ENCODE measurements around the gene SAMHD1. TPM values are rescaled to one million over a fixed set of nuclear protein-coding genes. Genes with fewer than 3 reads are reported as not detected.

The SAMHD1 gene
- total and polyA plus RNA-seq, 9 of the 15 experiments (the other 6 are each of a cell fraction or from before 2014, with no cell fraction given) = 6.8 to 20.4 (median 14.8) TPM

- no peak for TF ChIP-seq ZNF347 (CRISPR knock-in tag; IDR thresholded peaks at IDR 0.05; ENCODE audit: low read depth)
- no peak for TF ChIP-seq TGIF2 (CRISPR knock-in tag; IDR thresholded peaks at IDR 0.05)
- TF ChIP-seq HEY1 (CRISPR knock-in tag; IDR thresholded peaks at IDR 0.05; ENCODE audit: borderline replicate concordance) = no peak
- peak; percentile 86 for TF ChIP-seq EP300 (IDR thresholded peaks at IDR 0.05; ENCODE audit: low read length)
- TF ChIP-seq ZEB2 (IDR thresholded peaks at IDR 0.05) = peak; percentile 36; the same call in 1 of the 2 replicates
- TF ChIP-seq MEIS2 (IDR thresholded peaks at IDR 0.05; ENCODE audit: partially characterized antibody) = peak; percentile 64
- TF ChIP-seq ZNF780A (CRISPR knock-in tag; IDR thresholded peaks at IDR 0.05) = no peak
- peak; percentile 99 for TF ChIP-seq ADNP (tag; IDR thresholded peaks at IDR 0.05)
- TF ChIP-seq HDAC6 (IDR thresholded peaks at IDR 0.05; ENCODE audit: low read depth, low read length) = no peak
- no peak for TF ChIP-seq ZNF354B (CRISPR knock-in tag; IDR thresholded peaks at IDR 0.05)
- TF ChIP-seq RHOXF2B (CRISPR knock-in tag; conservative IDR thresholded peaks at IDR 0.05) = no peak
- no peak; the same call in 1 of the 2 replicates for TF ChIP-seq NBN (IDR thresholded peaks at IDR 0.05; ENCODE audit: low read depth)
- TF ChIP-seq ZNF717 (CRISPR knock-in tag; IDR thresholded peaks at IDR 0.05) = no peak
- TF ChIP-seq FOSL1 (tag; conservative IDR thresholded peaks at IDR 0.05) = peak; percentile 74
- 0 out of 2 replicates have a peak, but pooled peaks have one; percentile 20 for TF ChIP-seq HDAC2 (IDR thresholded peaks at IDR 0.05)
- peak; percentile 84 for TF ChIP-seq CTBP1 (IDR thresholded peaks at IDR 0.05; ENCODE audit: borderline replicate concordance)
- no peak for TF ChIP-seq HCFC1 (IDR thresholded peaks at IDR 0.05; ENCODE audit: low read depth, low read length)
- 0 out of 2 replicates have a peak, but pooled peaks have one; percentile 34 for TF ChIP-seq ZNF175 (CRISPR knock-in tag; IDR thresholded peaks at IDR 0.05; ENCODE audit: low read depth)
- no peak for TF ChIP-seq TCFL5 (CRISPR knock-in tag; conservative IDR thresholded peaks at IDR 0.05)
- TF ChIP-seq KDM5B (IDR thresholded peaks at IDR 0.05; ENCODE audit: insufficient replicate concordance, low read depth, low read length) = no peak
- TF ChIP-seq CBFA2T2 (conservative IDR thresholded peaks at IDR 0.05) = no peak
- TF ChIP-seq NR2C2 (CRISPR knock-in tag; IDR thresholded peaks at IDR 0.05) = no peak
- peak; percentile 56 for TF ChIP-seq NR2C2 (tag; IDR thresholded peaks at IDR 0.05)
- no peak for TF ChIP-seq CREB1 (IDR thresholded peaks at IDR 0.05)
- TF ChIP-seq CREB1 (CRISPR knock-in tag; IDR thresholded peaks at IDR 0.05) = no peak
- TF ChIP-seq PTRF (tag; IDR thresholded peaks at IDR 0.05) = no peak
- no peak for TF ChIP-seq NR1H2 (CRISPR knock-in tag; IDR thresholded peaks at IDR 0.05)
- no peak for TF ChIP-seq ETV6 (IDR thresholded peaks at IDR 0.05; ENCODE audit: borderline replicate concordance in 1 of 2, low read depth in 2 of 2, low read length in 1 of 2)
- no peak for TF ChIP-seq ETV6 (CRISPR knock-in tag; IDR thresholded peaks at IDR 0.05; ENCODE audit: borderline replicate concordance)
- TF ChIP-seq U2AF2 (optimal IDR thresholded peaks at IDR 0.05; ENCODE audit: low read depth, low read length) = no peak
- TF ChIP-seq SAFB (IDR thresholded peaks at IDR 0.05; ENCODE audit: borderline replicate concordance, low read depth, low read length) = no peak
- TF ChIP-seq RBM17 (IDR thresholded peaks at IDR 0.05; ENCODE audit: borderline replicate concordance, low read depth, low read length) = no peak
- TF ChIP-seq FIP1L1 (IDR thresholded peaks at IDR 0.05; ENCODE audit: low read depth, low read length, poor library complexity, severe bottlenecking) = no peak
- TF ChIP-seq, protein P1, sequence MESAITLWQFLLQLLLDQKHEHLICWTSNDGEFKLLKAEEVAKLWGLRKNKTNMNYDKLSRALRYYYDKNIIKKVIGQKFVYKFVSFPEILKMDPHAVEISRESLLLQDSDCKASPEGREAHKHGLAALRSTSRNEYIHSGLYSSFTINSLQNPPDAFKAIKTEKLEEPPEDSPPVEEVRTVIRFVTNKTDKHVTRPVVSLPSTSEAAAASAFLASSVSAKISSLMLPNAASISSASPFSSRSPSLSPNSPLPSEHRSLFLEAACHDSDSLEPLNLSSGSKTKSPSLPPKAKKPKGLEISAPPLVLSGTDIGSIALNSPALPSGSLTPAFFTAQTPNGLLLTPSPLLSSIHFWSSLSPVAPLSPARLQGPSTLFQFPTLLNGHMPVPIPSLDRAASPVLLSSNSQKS (CRISPR knock-in tag; IDR thresholded peaks at IDR 0.05) = no peak
Observed at GRCh38 chr20:36873498-36874189, 77.9 kb downstream of the SAMHD1 start (continued).

Measured in K562 (cell line).